Pulmonary artery endothelial cell (primary cell): ENCODE results near the gene ZNF605. TPM values are rescaled to one million over a fixed set of nuclear protein-coding genes. Genes with fewer than 3 reads are reported as not detected.
"Not testable (repeated sequence)": the region's sequence is repeated elsewhere in the genome, so short reads cannot be mapped to it uniquely, and the experiment has no call there.

ENCODE experiments used
- DNase-seq: peaks from one replicate; pipeline ENCODE4 v3.0.0-alpha.2; 2011; ENCODE audit warnings: low read depth, low spot score
- total RNA-seq: library from RNA; depleted of rRNA; stranded (reverse); fragments of >200 nt; gene quantifications from 2 replicates; pipeline ENCODE4 v1.2.3, GENCODE V29; 2014

ZNF605 gene
- total RNA-seq, 1 donor from 2014 or later: 4.7 TPM

- DNase-seq: no peak
Measured at GRCh38 chr12:132949936-132950837, 5.9 kb downstream of the ZNF605 start.

- no peak for DNase-seq
Measured at GRCh38 chr12:132948146-132949066, 7.7 kb downstream of the ZNF605 start.

GRCh38 chr12:132946246-132946820 is 9.8 kb downstream of the ZNF605 start:
- DNase-seq: no peak

- DNase-seq: no peak
Measured at GRCh38 chr12:132945806-132946205, 10.3 kb downstream of the ZNF605 start.

- DNase-seq: no peak
Measured at GRCh38 chr12:132942611-132943010, 13.5 kb downstream of the ZNF605 start.

- DNase-seq: no peak
Measured at GRCh38 chr12:132941336-132941954, 14.7 kb downstream of the ZNF605 start.

GRCh38 chr12:132940071-132940719 is 15.9 kb downstream of the ZNF605 start:
- DNase-seq: no peak

- DNase-seq: not testable (repeated sequence)
Measured at GRCh38 chr12:132938807-132939206, 17.3 kb downstream of the ZNF605 start.

GRCh38 chr12:132937476-132937875 is 18.6 kb downstream of the ZNF605 start:
- no peak for DNase-seq

GRCh38 chr12:132936921-132937320 is 19.2 kb downstream of the ZNF605 start:
- DNase-seq: not testable (repeated sequence)

GRCh38 chr12:132936163-132936562 is 19.9 kb downstream of the ZNF605 start:
- no peak for DNase-seq

- no peak for DNase-seq
Measured at GRCh38 chr12:132926415-132926833, 29.7 kb downstream of the ZNF605 start.

- no peak for DNase-seq
Measured at GRCh38 chr12:132925597-132926414, 30.3 kb downstream of the ZNF605 start.

- no peak for DNase-seq
Measured at GRCh38 chr12:132924356-132924755, 31.8 kb downstream of the ZNF605 start.

- DNase-seq: no peak
Measured at GRCh38 chr12:132923356-132923909, 32.7 kb downstream of the ZNF605 start.

- DNase-seq: no peak
Measured at GRCh38 chr12:132922676-132923075, 33.4 kb downstream of the ZNF605 start.

- no peak for DNase-seq
Measured at GRCh38 chr12:132921685-132922084, 34.4 kb downstream of the ZNF605 start.

- DNase-seq: no peak
Measured at GRCh38 chr12:132918680-132919079, 37.4 kb downstream of the ZNF605 start.

- DNase-seq: no peak
Measured at GRCh38 chr12:132909030-132909368, 47.1 kb downstream of the ZNF605 start.
